ENCODE measurements around the gene GPSM3. TPM values are rescaled to one million over a fixed set of nuclear protein-coding genes. Genes with fewer than 3 reads are reported as not detected.

The GPSM3 gene
- total RNA-seq, 2 donors from 2014 or later, result 12.9 to 25.0 TPM

- peaks cover under 1% of the 10 kb centered on the region for H3K36me3 Mint-ChIP-seq (ENCODE audit: low read depth)
- peaks cover 56% of the 10 kb centered on the region for H3K4me1 Mint-ChIP-seq
These were observed 42.2 kb downstream of the GPSM3 start for GRCh38 chr6:32149932-32150870.

GRCh38 chr6:32149092-32149755 lies 43.2 kb downstream of the GPSM3 start:
- peaks cover 56% of the 10 kb centered on the region for H3K4me1 Mint-ChIP-seq
- no peak overlapping the region for H3K4me3 ChIP-seq (ENCODE audit: low read length)
- peaks cover 14% of the 10 kb centered on the region for H3K4me1 ChIP-seq (ENCODE audit: control insufficient read depth, insufficient read depth, low read length)

More at GRCh38 chr6:32149932-32150870, 42.2 kb downstream of the GPSM3 start:
- peak; percentile 82 for DNase-seq
- H3K4me3 ChIP-seq (ENCODE audit: low read length), result no peak overlapping the region
- no peak overlapping the region for H3K27ac ChIP-seq (ENCODE audit: low read depth, low read length)
- H3K27me3 ChIP-seq (ENCODE audit: control insufficient read depth, insufficient read depth, low read length, poor library complexity, severe bottlenecking), result no peaks in the 10 kb centered on the region
- H3K4me1 ChIP-seq (ENCODE audit: control insufficient read depth, insufficient read depth, low read length), result peaks cover 14% of the 10 kb centered on the region
- Mint-ChIP-seq H3K27me3 (ENCODE audit: insufficient read depth) (peaks cover 32% of the 10 kb centered on the region), H3K9me3 (no peaks in the 10 kb centered on the region), H3K4me3 (peak overlapping the region; percentile 28), H3K27ac (no peak overlapping the region)
- 72 to 88% methylated on average over 6 to 55 of the region's 55 CpGs for WGBS, 2 experiments (ENCODE audit: insufficient coverage in 1 of 2, insufficient read length in 1 of 2)
- H3K36me3 ChIP-seq (ENCODE audit: control insufficient read depth, insufficient read depth, low read length), result no peaks in the 10 kb centered on the region
- H3K9me3 ChIP-seq (ENCODE audit: control insufficient read depth, low read length), result no peaks in the 10 kb centered on the region
- H3K9ac ChIP-seq (ENCODE audit: extremely low read depth, low read length, poor library complexity, severe bottlenecking), result no peak overlapping the region
- TF ChIP-seq CTCF (conservative IDR thresholded peaks at IDR 0.05), result peak; percentile 17

More at GRCh38 chr6:32149092-32149755, 43.2 kb downstream of the GPSM3 start:
- H3K9me3 Mint-ChIP-seq, result no peaks in the 10 kb centered on the region
- H3K27ac Mint-ChIP-seq, result no peak overlapping the region
- 94% methylated on average over 29 to 47 of the region's 47 CpGs for whole genome bisulfite sequencing, 2 experiments (ENCODE audit: insufficient coverage in 1 of 2, insufficient read length in 1 of 2)
- H3K4me3 Mint-ChIP-seq, result peak overlapping the region; percentile 27
- Histone ChIP-seq H3K27ac (ENCODE audit: low read depth, low read length) (no peak overlapping the region), H3K9ac (ENCODE audit: extremely low read depth, low read length, poor library complexity, severe bottlenecking) (no peak overlapping the region), H3K9me3 (ENCODE audit: control insufficient read depth, low read length) (no peaks in the 10 kb centered on the region), H3K27me3 (ENCODE audit: control insufficient read depth, insufficient read depth, low read length, poor library complexity, severe bottlenecking) (no peaks in the 10 kb centered on the region), H3K36me3 (ENCODE audit: control insufficient read depth, insufficient read depth, low read length) (no peaks in the 10 kb centered on the region)
- peaks cover 32% of the 10 kb centered on the region for H3K27me3 Mint-ChIP-seq (ENCODE audit: insufficient read depth)
- TF ChIP-seq CTCF (conservative IDR thresholded peaks at IDR 0.05), result no peak
- no peaks in the 10 kb centered on the region for H3K36me3 Mint-ChIP-seq (ENCODE audit: low read depth)
- DNase-seq, result no peak
